AG10803 (cell line): ENCODE measurements around the gene PPARG.
"Not testable (repeated sequence)": the region's sequence is repeated elsewhere in the genome, so short reads cannot be mapped to it uniquely, and the experiment has no call there.

ENCODE experiments used
- DNase-seq: peaks from one replicate; pipeline ENCODE4 v3.0.0; 2010; ENCODE audit warnings: low read depth
- H3K4me3 ChIP-seq: 2 replicates; pipeline ENCODE4 v1.5.1; 2011; ENCODE audit warnings: mild to moderate bottlenecking, low read length, control low read depth
- TF ChIP-seq, protein P1 (sequence below): conservative IDR thresholded peaks from 2 replicates; pipeline ENCODE4 v1.5.1; 2011; ENCODE audit warnings: mild to moderate bottlenecking, low read length, control low read depth, inconsistent platforms

The PPARG gene

DNA sequence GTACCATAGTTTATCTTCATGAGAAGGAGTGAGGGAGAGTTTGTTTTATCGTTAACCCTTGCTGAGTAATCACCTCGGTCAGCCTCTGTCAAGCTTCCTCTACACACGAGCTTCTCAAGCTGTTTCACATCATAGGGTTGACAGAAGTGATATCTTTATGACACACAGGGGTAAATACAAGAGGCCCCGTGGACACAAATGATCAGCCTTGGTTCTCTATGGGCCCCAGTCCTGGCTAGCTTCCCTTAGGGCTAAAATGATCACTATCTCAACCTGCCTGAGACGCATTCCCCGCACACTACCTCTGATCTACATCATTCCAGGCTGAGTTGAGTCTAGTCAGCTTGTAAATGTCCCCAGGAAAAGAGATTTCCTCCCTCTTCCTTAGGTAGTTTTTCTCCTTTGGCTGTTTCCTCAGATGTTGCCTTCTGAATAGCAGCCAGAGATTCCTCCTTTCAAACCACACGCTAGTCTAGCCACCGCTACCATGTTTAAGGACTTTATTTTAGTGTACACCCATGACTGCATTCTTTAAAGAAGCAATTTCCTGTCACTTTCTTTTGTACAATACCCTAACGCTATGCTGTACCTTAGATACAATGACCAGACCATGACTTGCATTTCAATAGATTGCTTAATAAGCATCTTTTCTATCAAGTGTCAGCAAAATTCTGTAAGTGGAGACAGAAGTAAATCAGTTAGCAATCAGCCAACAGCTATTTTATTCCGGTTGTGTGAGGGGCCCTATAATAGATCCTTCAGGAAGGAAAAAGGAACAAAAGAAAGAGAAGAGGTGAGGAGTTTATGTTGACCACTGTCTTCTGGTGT, 35.1 kb upstream of the PPARG start:
- DNase-seq: no peak
- TF ChIP-seq, protein P1, sequence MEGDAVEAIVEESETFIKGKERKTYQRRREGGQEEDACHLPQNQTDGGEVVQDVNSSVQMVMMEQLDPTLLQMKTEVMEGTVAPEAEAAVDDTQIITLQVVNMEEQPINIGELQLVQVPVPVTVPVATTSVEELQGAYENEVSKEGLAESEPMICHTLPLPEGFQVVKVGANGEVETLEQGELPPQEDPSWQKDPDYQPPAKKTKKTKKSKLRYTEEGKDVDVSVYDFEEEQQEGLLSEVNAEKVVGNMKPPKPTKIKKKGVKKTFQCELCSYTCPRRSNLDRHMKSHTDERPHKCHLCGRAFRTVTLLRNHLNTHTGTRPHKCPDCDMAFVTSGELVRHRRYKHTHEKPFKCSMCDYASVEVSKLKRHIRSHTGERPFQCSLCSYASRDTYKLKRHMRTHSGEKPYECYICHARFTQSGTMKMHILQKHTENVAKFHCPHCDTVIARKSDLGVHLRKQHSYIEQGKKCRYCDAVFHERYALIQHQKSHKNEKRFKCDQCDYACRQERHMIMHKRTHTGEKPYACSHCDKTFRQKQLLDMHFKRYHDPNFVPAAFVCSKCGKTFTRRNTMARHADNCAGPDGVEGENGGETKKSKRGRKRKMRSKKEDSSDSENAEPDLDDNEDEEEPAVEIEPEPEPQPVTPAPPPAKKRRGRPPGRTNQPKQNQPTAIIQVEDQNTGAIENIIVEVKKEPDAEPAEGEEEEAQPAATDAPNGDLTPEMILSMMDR: no peak
- no peak overlapping the region for H3K4me3 ChIP-seq

- DNase-seq: no peak
- H3K4me3 ChIP-seq: no peak overlapping the region
- TF ChIP-seq, protein P1: no peak
Observed at GRCh38 chr3:12255393-12255792, 33.5 kb upstream of the PPARG start.

GRCh38 chr3:12258911-12259310, 30.0 kb upstream of the PPARG start:
- no peak for DNase-seq
- TF ChIP-seq, protein P1: no peak
- no peak overlapping the region for H3K4me3 ChIP-seq

DNA sequence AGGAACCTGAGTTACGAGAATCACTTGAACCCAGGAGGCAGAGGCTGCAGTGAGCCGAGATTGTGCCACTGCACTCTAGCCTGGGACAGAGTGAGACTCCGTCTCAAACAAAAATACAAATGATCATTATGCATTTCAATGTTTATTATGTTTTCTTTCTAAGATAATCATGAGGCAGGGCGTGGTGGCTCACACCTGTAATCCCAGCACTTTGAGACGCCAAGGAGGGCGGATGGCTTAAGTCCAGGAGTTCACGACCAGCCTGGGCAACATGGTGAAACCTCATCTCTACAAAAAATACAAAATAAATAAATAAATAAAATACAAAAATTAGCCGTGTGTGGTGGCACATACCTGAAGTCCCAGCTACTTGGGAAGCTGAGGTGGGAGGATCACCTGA, 26.7 kb upstream of the PPARG start:
- not testable (repeated sequence) for DNase-seq, H3K4me3 ChIP-seq

DNA sequence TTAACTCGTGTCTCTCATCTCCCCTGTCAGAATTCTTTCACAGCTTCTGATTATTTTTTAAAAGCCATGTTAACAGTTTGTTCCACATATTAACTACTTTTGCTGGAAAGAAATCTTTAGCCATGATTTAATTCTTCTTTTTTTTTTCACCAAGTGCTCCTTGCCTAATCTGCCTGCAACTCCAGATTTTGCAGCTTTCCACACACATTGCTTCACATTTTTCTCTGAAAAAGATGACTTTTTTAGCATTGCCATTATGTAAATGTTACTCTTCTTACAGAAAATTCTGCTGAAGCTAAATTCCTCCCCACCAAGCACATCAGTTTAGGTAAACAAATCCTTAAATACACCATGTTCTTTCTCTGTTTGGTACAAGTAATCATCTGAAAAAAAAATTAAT, 23.4 kb upstream of the PPARG start:
- DNase-seq: no peak
- H3K4me3 ChIP-seq: no peak overlapping the region
- TF ChIP-seq, protein P1: no peak

DNA sequence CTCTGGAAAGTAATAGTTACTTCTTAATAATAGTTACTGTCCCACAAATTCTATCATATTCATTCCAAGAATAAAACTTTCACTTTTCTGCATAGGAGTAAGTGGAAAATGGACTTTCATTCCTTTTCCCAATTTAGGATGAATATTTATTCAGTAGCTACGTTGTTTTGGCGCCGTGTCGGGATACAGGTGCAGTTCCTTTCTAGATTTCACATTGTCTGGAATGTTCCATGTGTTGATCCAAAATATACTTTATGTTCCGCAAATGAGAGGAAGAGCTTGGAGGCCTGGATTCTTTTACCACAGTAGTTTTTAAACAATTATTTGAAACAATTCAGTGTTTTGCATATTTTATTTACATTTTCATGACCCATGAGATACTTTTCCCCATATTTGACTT, 22.8 kb upstream of the PPARG start:
- no peak overlapping the region for H3K4me3 ChIP-seq
- no peak for DNase-seq
- TF ChIP-seq, protein P1: no peak

GRCh38 chr3:12267376-12268030, 21.4 kb upstream of the PPARG start:
- no peak for DNase-seq
- TF ChIP-seq, protein P1: no peak
- H3K4me3 ChIP-seq: no peak overlapping the region
